GM20000 (cell line): ENCODE data around the gene POR.
"Not testable (repeated sequence)": the region's sequence is repeated elsewhere in the genome, so short reads cannot be mapped to it uniquely, and the experiment has no call there.

Experiments
- DNase-seq: peaks from one replicate; pipeline ENCODE4 v3.0.0; 2012; ENCODE audit warnings: low spot score
- CTCF ChIP-seq: IDR thresholded peaks from 2 replicates; pipeline ENCODE4 v1.5.1; 2012; ENCODE audit warnings: mild to moderate bottlenecking, control low read depth; ENCODE audit errors: extremely low read depth, missing control alignments

The POR gene

GRCh38 chr7:75880242-75880641 is 34.7 kb upstream of the POR start:
- DNase-seq, result no peak
- no peak for TF ChIP-seq CTCF

GRCh38 chr7:75881436-75882095 is 33.4 kb upstream of the POR start:
- DNase-seq, result no peak
- TF ChIP-seq CTCF, result no peak

- DNase-seq, result not testable (repeated sequence)
Measured at GRCh38 chr7:75883265-75883824, 31.6 kb upstream of the POR start.

GRCh38 chr7:75884476-75884875 is 30.5 kb upstream of the POR start:
- no peak for DNase-seq

GRCh38 chr7:75885036-75885435 is 29.9 kb upstream of the POR start:
- no peak for TF ChIP-seq CTCF
- no peak for DNase-seq

More at GRCh38 chr7:75884476-75884875, 30.5 kb upstream of the POR start:
- TF ChIP-seq CTCF, result no peak

GRCh38 chr7:75887669-75888369 is 27.1 kb upstream of the POR start:
- no peak for DNase-seq
- TF ChIP-seq CTCF, result no peak

GRCh38 chr7:75888464-75889222 is 26.3 kb upstream of the POR start:
- DNase-seq, result no peak
- TF ChIP-seq CTCF, result no peak
